H1 (cell line): ENCODE measurements around the gene CTAG1A.

Experiments
- CREB1 ChIP-seq: IDR thresholded peaks from 2 replicates; pipeline ENCODE4 v1.6.1; 2012; ENCODE audit warnings: inconsistent platforms
- CTCF ChIP-seq, 3 experiments: IDR thresholded peaks; 1 replicate in 2 of 3; 2 replicates in 1 of 3; pipeline versions ENCODE4 v1.5.1 to v1.6.1; 2011; ENCODE audit warnings: low read length in 3 of 3, mild to moderate bottlenecking in 3 of 3, inconsistent platforms in 2 of 3, low read depth in 1 of 3, moderate library complexity in 1 of 3; ENCODE audit not compliant: insufficient read depth in 1 of 3; ENCODE audit errors: control extremely low read depth in 1 of 3
- EGR1 ChIP-seq: IDR thresholded peaks from 2 replicates; pipeline ENCODE4 v1.6.1; 2011; ENCODE audit warnings: low read depth, low read length, borderline replicate concordance
- EP300 ChIP-seq, 2 experiments: IDR thresholded peaks; 1 replicate in 1 of 2; 2 replicates in 1 of 2; pipeline ENCODE4 v1.6.1; 2011 to 2012; ENCODE audit warnings: low read depth in 2 of 2, low read length in 2 of 2, mild to moderate bottlenecking in 2 of 2, borderline replicate concordance in 1 of 2, inconsistent platforms in 1 of 2, moderate library complexity in 1 of 2
- EZH2 ChIP-seq: fragments of 200-600 bp; sonication (generic); IDR thresholded peaks from 2 replicates; pipeline ENCODE4 v1.7.1; 2012; ENCODE audit warnings: low read depth, mild to moderate bottlenecking, moderate library complexity, low read length, inconsistent platforms; ENCODE audit not compliant: severe bottlenecking
- POLR2A ChIP-seq, 2 experiments: IDR thresholded peaks; 1 replicate in 1 of 2; 2 replicates in 1 of 2; pipeline ENCODE4 v1.6.1; 2011; ENCODE audit warnings: low read depth in 2 of 2, low read length in 2 of 2, mild to moderate bottlenecking in 2 of 2; ENCODE audit errors: control extremely low read depth in 1 of 2
- POLR2AphosphoS5 ChIP-seq: IDR thresholded peaks from 2 replicates; pipeline ENCODE4 v1.6.1; 2011; ENCODE audit warnings: low read depth, low read length
- SP1 ChIP-seq: IDR thresholded peaks from 2 replicates; pipeline ENCODE4 v1.6.1; 2011; ENCODE audit warnings: low read depth, low read length
- USF2 ChIP-seq: IDR thresholded peaks from 2 replicates; pipeline ENCODE4 v1.6.1; 2011; ENCODE audit warnings: low read length, improper control_type of control experiment
- YY1 ChIP-seq: IDR thresholded peaks from 2 replicates; pipeline ENCODE4 v1.6.1; 2011; ENCODE audit warnings: low read depth, mild to moderate bottlenecking, low read length
- ZNF274 ChIP-seq: IDR thresholded peaks from 2 replicates; pipeline ENCODE4 v1.7.0; 2012; ENCODE audit warnings: low read length, borderline replicate concordance; ENCODE audit errors: extremely low read depth

GRCh38 chrX:154535892-154536291, 49.0 kb upstream of the CTAG1A start:
- TF ChIP-seq ZNF274: no peak
- TF ChIP-seq POLR2AphosphoS5: no peak
- no peak for TF ChIP-seq USF2
- TF ChIP-seq EZH2: no peak
- TF ChIP-seq CTCF (IDR thresholded peaks at IDR 0.05; ENCODE audit: control extremely low read depth in 1 of 3, insufficient read depth in 1 of 3, low read depth in 1 of 3, low read length in 3 of 3): no peak
- TF ChIP-seq EGR1: no peak
- no peak for TF ChIP-seq YY1
- no peak for TF ChIP-seq POLR2A (IDR thresholded peaks at IDR 0.05; ENCODE audit: control extremely low read depth in 1 of 2, low read depth in 2 of 2, low read length in 2 of 2)
- TF ChIP-seq CREB1: no peak
- no peak for TF ChIP-seq SP1
- TF ChIP-seq EP300 (IDR thresholded peaks at IDR 0.05; ENCODE audit: borderline replicate concordance in 1 of 2, low read depth in 2 of 2, low read length in 2 of 2): no peak
